IPS-20b (cell line): ENCODE results near the gene AKAIN1.
A peak's percentile ranks its signal among the peaks of the same experiment; 100 is the strongest.

Experiments used
- H3K27ac ChIP-seq: one replicate; pipeline ENCODE4 v1.5.1; 2013; ENCODE audit warnings: low read length
- H3K27me3 ChIP-seq: 2 replicates; pipeline ENCODE4 v1.6.1; 2013; ENCODE audit warnings: mild to moderate bottlenecking, low read length, inconsistent platforms; ENCODE audit not compliant: insufficient read depth
- H3K36me3 ChIP-seq: 2 replicates; pipeline ENCODE4 v1.6.1; 2013; ENCODE audit warnings: low read depth, mild to moderate bottlenecking, inconsistent platforms, low read length, moderate library complexity; ENCODE audit not compliant: insufficient read depth
- H3K4me1 ChIP-seq: 2 replicates; pipeline ENCODE4 v1.6.1; 2013; ENCODE audit warnings: mild to moderate bottlenecking, control low read depth, inconsistent platforms, low read length, moderate library complexity; ENCODE audit not compliant: insufficient read depth
- H3K4me3 ChIP-seq: 2 replicates; pipeline ENCODE4 v1.5.1; 2013; ENCODE audit warnings: mild to moderate bottlenecking, low read length, inconsistent platforms
- H3K9ac ChIP-seq: 2 replicates; pipeline ENCODE4 v1.6.1; 2013; ENCODE audit warnings: low read depth, mild to moderate bottlenecking, inconsistent platforms, low read length, moderate library complexity
- H3K9me3 ChIP-seq: 2 replicates; pipeline ENCODE4 v1.6.1; 2013; ENCODE audit warnings: mild to moderate bottlenecking, low read depth, low read length, inconsistent platforms; ENCODE audit not compliant: insufficient read depth

AKAIN1 gene

GRCh38 chr18:5196253-5197031 is 615 bp downstream of the AKAIN1 start:
- Histone ChIP-seq H3K27ac (no peak overlapping the region), H3K4me1 (peaks cover 3% of the 10 kb centered on the region; the same call in 1 of the 2 replicates), H3K9me3 (no peaks in the 10 kb centered on the region), H3K27me3 (peaks cover 92% of the 10 kb centered on the region), H3K9ac (no peak overlapping the region), H3K36me3 (no peaks in the 10 kb centered on the region), H3K4me3 (peak overlapping the region; percentile 81)

GRCh38 chr18:5195656-5196055 is 1.4 kb downstream of the AKAIN1 start:
- Histone ChIP-seq H3K4me1 (peaks cover 3% of the 10 kb centered on the region; the same call in 1 of the 2 replicates), H3K27me3 (peaks cover 86% of the 10 kb centered on the region), H3K9ac (no peak overlapping the region), H3K36me3 (no peaks in the 10 kb centered on the region), H3K4me3 (peak overlapping the region; percentile 81), H3K9me3 (no peaks in the 10 kb centered on the region), H3K27ac (no peak overlapping the region)

DNA sequence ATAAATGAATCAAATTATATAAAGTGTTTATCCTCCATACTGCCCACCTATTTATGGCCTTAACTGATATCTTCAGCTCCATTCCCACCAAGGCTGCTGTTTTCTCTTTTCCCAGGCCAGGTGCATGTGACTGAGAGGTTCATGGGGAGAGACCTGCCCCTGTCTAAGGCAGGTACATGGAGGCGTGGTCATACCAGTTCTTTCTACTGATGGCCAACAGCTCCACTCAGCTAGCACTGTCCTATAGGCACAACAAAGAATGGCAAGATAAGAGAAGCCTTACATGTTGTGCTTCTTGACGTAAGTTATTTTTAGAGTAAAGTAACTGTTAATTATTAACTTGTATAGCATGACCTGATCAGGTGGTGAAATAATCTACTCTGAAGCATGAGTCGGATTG is 16.8 kb downstream of the AKAIN1 start:
- no peaks in the 10 kb centered on the region for H3K36me3 ChIP-seq
- no peak overlapping the region for H3K27ac ChIP-seq
- H3K4me3 ChIP-seq, result no peak overlapping the region
- no peaks in the 10 kb centered on the region for H3K27me3 ChIP-seq
- H3K9ac ChIP-seq, result no peak overlapping the region
- no peaks in the 10 kb centered on the region for H3K9me3 ChIP-seq
- H3K4me1 ChIP-seq, result no peaks in the 10 kb centered on the region

DNA sequence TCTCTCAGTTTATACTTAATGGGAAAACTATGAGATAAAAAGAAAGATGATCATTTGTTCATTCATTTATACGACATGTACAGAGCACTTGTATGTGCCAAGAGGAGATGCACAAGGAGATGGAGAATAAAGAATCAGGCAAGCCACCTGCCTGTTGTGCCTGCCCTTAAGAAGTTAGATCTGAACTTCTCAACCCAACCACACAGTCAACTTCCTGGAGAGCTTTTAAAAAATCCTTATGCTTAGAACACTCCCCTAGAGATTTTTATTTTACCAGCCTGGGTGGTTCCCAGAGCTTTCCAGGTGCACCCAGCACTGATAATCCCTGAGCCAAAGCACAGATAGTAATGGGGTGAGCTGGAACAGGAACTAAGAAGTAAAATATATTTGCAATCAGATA is 18.5 kb downstream of the AKAIN1 start:
- Histone ChIP-seq H3K27ac (no peak overlapping the region), H3K27me3 (no peaks in the 10 kb centered on the region), H3K4me1 (no peaks in the 10 kb centered on the region)

GRCh38 chr18:5175378-5175777 is 21.7 kb downstream of the AKAIN1 start:
- no peaks in the 10 kb centered on the region for H3K27me3 ChIP-seq
- H3K9me3 ChIP-seq, result no peaks in the 10 kb centered on the region
- no peaks in the 10 kb centered on the region for H3K4me1 ChIP-seq
- no peak overlapping the region for H3K9ac ChIP-seq
- no peak overlapping the region for H3K4me3 ChIP-seq
- H3K27ac ChIP-seq, result no peak overlapping the region
- H3K36me3 ChIP-seq, result no peaks in the 10 kb centered on the region

More for the DNA sequence above, 18.5 kb downstream of the AKAIN1 start:
- H3K9ac ChIP-seq, result no peak overlapping the region
- no peaks in the 10 kb centered on the region for H3K36me3 ChIP-seq
- H3K9me3 ChIP-seq, result no peaks in the 10 kb centered on the region
- H3K4me3 ChIP-seq, result no peak overlapping the region

DNA sequence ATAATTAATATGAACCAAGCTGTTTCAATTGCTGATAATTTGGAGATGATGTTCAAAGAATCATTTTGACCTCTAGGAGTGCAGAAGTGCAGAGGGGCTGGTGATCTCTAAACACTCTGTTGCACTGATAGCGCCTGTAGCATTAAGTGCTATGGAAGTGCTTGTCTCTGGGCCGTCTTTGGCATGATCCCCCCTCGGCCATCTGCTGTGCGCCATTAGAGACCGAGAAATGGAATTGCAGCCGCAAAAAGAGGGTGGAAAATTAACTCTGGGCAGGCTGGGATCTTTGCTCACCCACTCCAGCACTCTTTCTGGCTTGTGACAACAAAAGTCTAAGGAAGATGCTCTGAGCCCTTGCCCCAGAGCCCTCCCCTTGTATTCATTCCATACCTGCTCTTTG is 23.4 kb downstream of the AKAIN1 start:
- Histone ChIP-seq H3K9ac (no peak overlapping the region), H3K9me3 (no peaks in the 10 kb centered on the region), H3K4me1 (no peaks in the 10 kb centered on the region), H3K27ac (no peak overlapping the region), H3K4me3 (no peak overlapping the region), H3K36me3 (no peaks in the 10 kb centered on the region), H3K27me3 (no peaks in the 10 kb centered on the region)

DNA sequence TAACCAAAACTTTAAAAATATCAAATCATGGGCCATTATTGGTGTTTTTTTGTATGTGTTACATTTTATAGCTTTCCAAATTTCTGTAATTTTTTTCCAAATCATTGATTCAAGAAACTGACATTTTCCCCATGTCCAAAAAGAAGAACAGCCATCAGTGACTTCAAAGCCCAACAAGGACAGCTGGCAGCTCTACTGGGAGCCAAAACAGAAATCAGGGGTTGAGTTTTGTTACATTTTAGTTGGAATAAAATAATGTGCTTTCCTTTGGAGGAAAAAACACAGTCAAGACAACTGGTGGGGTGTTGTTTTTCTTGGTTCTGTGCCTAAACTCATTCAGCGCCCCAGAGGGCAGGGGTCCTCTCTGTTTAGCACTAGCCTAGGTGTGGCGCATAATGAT is 23.8 kb downstream of the AKAIN1 start:
- Histone ChIP-seq H3K9ac (no peak overlapping the region), H3K36me3 (no peaks in the 10 kb centered on the region), H3K27me3 (no peaks in the 10 kb centered on the region), H3K4me3 (no peak overlapping the region), H3K9me3 (no peaks in the 10 kb centered on the region), H3K4me1 (no peaks in the 10 kb centered on the region), H3K27ac (no peak overlapping the region)

DNA sequence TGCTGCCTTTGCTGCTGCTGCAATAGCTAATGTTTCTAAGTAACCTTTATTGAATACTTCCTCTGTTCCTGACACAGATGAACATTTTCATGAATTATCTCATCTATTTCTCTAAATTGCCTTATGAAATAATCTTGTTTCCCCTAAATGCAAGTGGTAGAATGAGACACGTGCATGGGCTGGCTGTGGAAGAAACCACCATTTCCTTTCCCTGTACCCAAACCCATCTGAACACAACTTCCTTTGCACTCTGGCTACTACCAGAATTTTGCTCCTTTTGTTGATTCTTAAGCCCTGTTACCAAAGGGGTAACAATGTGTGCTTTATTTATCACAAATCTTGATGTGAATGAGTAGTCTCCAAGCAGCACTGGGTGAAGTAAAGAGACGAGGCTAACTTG is 29.2 kb downstream of the AKAIN1 start:
- H3K4me1 ChIP-seq, result peaks cover 2% of the 10 kb centered on the region
- H3K9ac ChIP-seq, result no peak overlapping the region
- no peaks in the 10 kb centered on the region for H3K9me3 ChIP-seq
- H3K36me3 ChIP-seq, result no peaks in the 10 kb centered on the region
- no peak overlapping the region for H3K4me3 ChIP-seq
- H3K27ac ChIP-seq, result no peak overlapping the region
- H3K27me3 ChIP-seq, result no peaks in the 10 kb centered on the region

DNA sequence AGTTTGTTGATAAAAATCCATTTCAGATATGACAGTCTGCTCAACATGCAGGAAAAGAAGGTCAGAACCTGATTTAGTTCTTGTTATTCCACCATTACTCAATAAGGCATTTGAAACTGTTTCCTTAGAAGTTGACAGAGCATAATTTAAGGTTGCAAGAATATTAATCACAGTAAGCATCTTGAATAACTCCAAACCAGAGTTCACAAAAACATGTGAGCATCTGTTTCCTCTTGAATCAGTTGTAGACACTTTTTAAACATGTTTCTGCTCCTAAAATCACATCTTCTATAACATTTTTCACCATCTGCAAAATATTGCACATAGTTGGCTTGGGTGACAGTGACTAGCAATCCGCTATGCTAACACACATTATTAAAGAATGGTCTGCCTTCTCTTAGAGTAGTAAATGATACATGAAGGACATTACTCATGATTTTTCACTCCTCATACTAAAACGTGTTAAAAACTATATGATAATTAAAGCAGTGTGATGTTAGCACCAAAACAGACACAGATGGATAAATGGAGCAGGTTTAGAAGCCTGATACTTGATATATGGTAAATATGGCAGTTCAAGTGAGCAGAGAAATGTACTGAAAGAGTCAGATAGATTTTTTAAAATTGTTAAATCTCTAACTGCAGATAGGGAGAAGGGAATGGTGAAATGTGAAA is 30.3 kb downstream of the AKAIN1 start:
- H3K4me1 ChIP-seq, result peaks cover 5% of the 10 kb centered on the region
- H3K4me3 ChIP-seq, result no peak overlapping the region
- H3K9me3 ChIP-seq, result no peaks in the 10 kb centered on the region
- no peaks in the 10 kb centered on the region for H3K27me3 ChIP-seq
- H3K9ac ChIP-seq, result no peak overlapping the region
- H3K36me3 ChIP-seq, result no peaks in the 10 kb centered on the region
- H3K27ac ChIP-seq, result no peak overlapping the region

DNA sequence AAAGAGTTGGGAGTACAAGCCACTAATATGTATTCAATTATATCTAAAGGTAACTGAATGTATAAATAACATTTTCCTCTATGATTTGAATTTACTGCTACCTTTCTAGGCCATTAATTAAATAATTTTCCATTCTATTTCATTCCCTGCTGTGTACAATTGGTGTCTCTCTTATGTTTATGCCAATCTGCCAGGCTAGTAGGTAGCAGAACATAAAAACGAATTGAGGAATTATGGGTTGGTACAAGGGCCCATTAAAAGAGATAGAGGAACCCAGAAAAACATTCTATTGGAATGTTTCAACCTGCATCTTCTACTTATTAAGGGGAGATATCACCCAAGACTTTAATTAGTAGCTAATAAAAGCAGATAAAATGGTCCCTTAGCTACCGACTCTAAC is 32.2 kb downstream of the AKAIN1 start:
- Histone ChIP-seq H3K4me3 (no peak overlapping the region), H3K36me3 (no peaks in the 10 kb centered on the region), H3K27me3 (no peaks in the 10 kb centered on the region), H3K27ac (no peak overlapping the region), H3K4me1 (peaks cover 5% of the 10 kb centered on the region), H3K9ac (no peak overlapping the region), H3K9me3 (no peaks in the 10 kb centered on the region)

DNA sequence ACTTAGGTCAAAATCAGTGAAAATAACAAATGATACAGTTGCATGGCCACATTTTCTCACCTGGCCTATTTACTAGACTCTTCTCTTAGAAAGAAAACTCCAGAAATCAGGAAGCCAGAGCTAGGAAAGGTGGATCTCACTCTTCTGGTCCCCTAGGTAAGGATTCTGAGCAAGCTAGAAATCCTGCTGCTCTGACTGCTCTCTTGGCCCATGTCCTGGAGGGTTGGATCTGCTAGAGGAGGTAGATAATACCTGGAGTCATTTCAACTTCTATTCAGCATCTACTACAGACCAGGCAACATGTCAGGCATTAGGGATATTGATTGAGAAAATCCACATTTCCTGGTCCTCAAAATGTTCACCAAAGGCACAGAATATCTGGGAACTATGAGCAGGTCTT is 34.9 kb downstream of the AKAIN1 start:
- H3K4me3 ChIP-seq, result no peak overlapping the region
- H3K9ac ChIP-seq, result no peak overlapping the region
- H3K9me3 ChIP-seq, result no peaks in the 10 kb centered on the region
- no peak overlapping the region for H3K27ac ChIP-seq
- peaks cover 5% of the 10 kb centered on the region for H3K4me1 ChIP-seq
- H3K36me3 ChIP-seq, result no peaks in the 10 kb centered on the region
- H3K27me3 ChIP-seq, result no peaks in the 10 kb centered on the region

DNA sequence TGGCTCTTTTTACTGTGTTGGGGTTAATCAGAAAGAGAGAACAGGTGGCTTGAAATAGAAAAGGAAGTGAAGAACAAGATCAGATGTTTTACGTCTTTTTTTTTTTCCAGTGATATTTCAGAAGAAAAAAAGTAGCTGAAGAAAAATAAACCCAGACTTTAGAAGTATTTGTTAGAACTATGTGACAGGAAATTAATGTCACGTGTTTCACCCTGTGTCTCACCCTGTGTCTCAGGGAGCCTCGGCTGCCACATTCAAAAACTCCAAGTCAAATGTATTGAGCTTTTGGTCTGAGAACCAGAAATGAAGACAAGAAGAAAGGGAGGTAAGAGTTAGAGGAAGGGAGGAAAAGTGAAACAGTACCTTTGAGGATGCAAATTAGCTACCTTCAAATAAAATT is 38.0 kb downstream of the AKAIN1 start:
- Histone ChIP-seq H3K27me3 (no peaks in the 10 kb centered on the region), H3K36me3 (no peaks in the 10 kb centered on the region), H3K27ac (no peak overlapping the region), H3K9ac (no peak overlapping the region), H3K4me1 (peaks cover 8% of the 10 kb centered on the region), H3K4me3 (no peak overlapping the region), H3K9me3 (no peaks in the 10 kb centered on the region)
